Sigmoid colon (tissue), 4 donors: ENCODE measurements around the gene TRIM47.

Experiments used
- CTCF ChIP-seq, 4 experiments: fragments of 450-650 bp in 3 of 4; fragments of 200-600 bp in 1 of 4; IDR thresholded peaks; one replicate each; pipeline ENCODE4 v1.5.1; 2016 to 2019; ENCODE audit warnings: antibody characterized with exemption in 4 of 4, mild to moderate bottlenecking in 3 of 4, moderate library complexity in 2 of 4
- POLR2A ChIP-seq, 2 donors: fragments of 450-650 bp; IDR thresholded peaks; one replicate each; pipeline ENCODE4 v1.6.1; 2016; ENCODE audit warnings: antibody characterized with exemption in 2 of 2, mild to moderate bottlenecking in 2 of 2, moderate library complexity in 2 of 2
- POLR2AphosphoS5 ChIP-seq, 4 donors: sonication (generic); formaldehyde crosslinking; IDR thresholded peaks; one replicate each; pipeline ENCODE4 v1.6.1; 2017; ENCODE audit warnings: antibody characterized with exemption in 4 of 4

- TF ChIP-seq POLR2AphosphoS5 (IDR thresholded peaks at IDR 0.05) (no peak), POLR2A (IDR thresholded peaks at IDR 0.05) (no peak), CTCF (IDR thresholded peaks at IDR 0.05) (no peak)
Observed at GRCh38 chr17:75828076-75828400, 50.3 kb downstream of the TRIM47 start.
